ENCODE data around the gene EEPD1. TPM values are rescaled to one million over a fixed set of nuclear protein-coding genes. Genes with fewer than 3 reads are reported as not detected.

Gene EEPD1
- total RNA-seq, 4 donors from 2014 or later: 19.0 to 34.2 (median 20.8) TPM

- TF ChIP-seq POLR2A (IDR thresholded peaks at IDR 0.05): no peak
- no peak for TF ChIP-seq CTCF (IDR thresholded peaks at IDR 0.05)
- intact Hi-C loops (cut with DNase I; ENCODE audit: low total_unique reads): no loop called here
- no peak for DNase-seq (ENCODE audit: low spot score in 2 of 2)
- H3K4me3 ChIP-seq (ENCODE audit: low read depth, poor library complexity, severe bottlenecking): no peak overlapping the region
- WGBS, 2 donors: 84 to 95% methylated on average over 7 of the region's 7 CpGs
Observed at GRCh38 chr7:36311539-36311938, 158.5 kb downstream of the EEPD1 start.

GRCh38 chr7:36312064-36312914 lies 159.2 kb downstream of the EEPD1 start:
- intact Hi-C loops (cut with DNase I; ENCODE audit: low total_unique reads): no loop called here
- TF ChIP-seq CTCF (IDR thresholded peaks at IDR 0.05) (no peak), POLR2A (IDR thresholded peaks at IDR 0.05) (no peak)
- WGBS, 2 donors: 53 to 61% methylated on average over 15 of the region's 15 CpGs
- DNase-seq (ENCODE audit: low spot score in 2 of 2): no peak
- no peak overlapping the region for H3K4me3 ChIP-seq (ENCODE audit: low read depth, poor library complexity, severe bottlenecking)

- WGBS, 2 donors: 90 to 93% methylated on average over 18 of the region's 18 CpGs
- DNase-seq (ENCODE audit: low spot score in 2 of 2): no peak
- intact Hi-C loops (cut with DNase I; ENCODE audit: low total_unique reads): no loop called here
- no peak overlapping the region for H3K4me3 ChIP-seq (ENCODE audit: low read depth, poor library complexity, severe bottlenecking)
- TF ChIP-seq POLR2A (IDR thresholded peaks at IDR 0.05) (no peak), CTCF (IDR thresholded peaks at IDR 0.05) (no peak)
Observed at GRCh38 chr7:36312915-36313334, 159.9 kb downstream of the EEPD1 start.

- 87 to 89% methylated on average over 6 of the region's 6 CpGs for WGBS, 2 donors
- intact Hi-C loops (cut with DNase I; ENCODE audit: low total_unique reads): no loop called here
- no peak for DNase-seq (ENCODE audit: low spot score in 2 of 2)
- TF ChIP-seq CTCF (IDR thresholded peaks at IDR 0.05): no peak
- no peak for TF ChIP-seq POLR2A (IDR thresholded peaks at IDR 0.05)
- H3K4me3 ChIP-seq (ENCODE audit: low read depth, poor library complexity, severe bottlenecking): no peak overlapping the region
Observed at GRCh38 chr7:36313607-36314006, 160.6 kb downstream of the EEPD1 start.

- no peak for DNase-seq (ENCODE audit: low spot score in 2 of 2)
- TF ChIP-seq POLR2A (IDR thresholded peaks at IDR 0.05) (no peak), CTCF (IDR thresholded peaks at IDR 0.05) (no peak)
- no peak overlapping the region for H3K4me3 ChIP-seq (ENCODE audit: low read depth, poor library complexity, severe bottlenecking)
- WGBS, 2 donors: 94 to 97% methylated on average over 2 of the region's 2 CpGs
- intact Hi-C loops (cut with DNase I; ENCODE audit: low total_unique reads): no loop called here
Observed at GRCh38 chr7:36314491-36314890, 161.4 kb downstream of the EEPD1 start.
